Measurements from ENCODE around the gene BLTP2.
A peak's percentile ranks its signal among the peaks of the same experiment; 100 is the strongest.
"Not testable (repeated sequence)": the region's sequence is repeated elsewhere in the genome, so short reads cannot be mapped to it uniquely, and the experiment has no call there.

BLTP2 gene

GRCh38 chr17:28645576-28645939 lies 600 bp upstream of the BLTP2 start:
- DNase-seq, result no peak

GRCh38 chr17:28643983-28644786 lies 773 bp downstream of the BLTP2 start:
- DNase-seq, result no peak

- no peak for DNase-seq
Measured at GRCh38 chr17:28641579-28641978, 3.4 kb downstream of the BLTP2 start.

GRCh38 chr17:28635506-28635905 lies 9.5 kb downstream of the BLTP2 start:
- DNase-seq, result no peak

GRCh38 chr17:28634206-28634865 lies 10.6 kb downstream of the BLTP2 start:
- no peak for DNase-seq

- no peak for DNase-seq
Measured at GRCh38 chr17:28626818-28627217, 18.1 kb downstream of the BLTP2 start.

- DNase-seq, result no peak
Measured at GRCh38 chr17:28624148-28624547, 20.8 kb downstream of the BLTP2 start.

- no peak for DNase-seq
Measured at GRCh38 chr17:28623696-28624095, 21.3 kb downstream of the BLTP2 start.

GRCh38 chr17:28622186-28622585 lies 22.8 kb downstream of the BLTP2 start:
- DNase-seq, result no peak

GRCh38 chr17:28620010-28620409 lies 24.9 kb downstream of the BLTP2 start:
- DNase-seq, result no peak

GRCh38 chr17:28618464-28618863 lies 26.5 kb downstream of the BLTP2 start:
- DNase-seq, result no peak

- no peak for DNase-seq
Measured at GRCh38 chr17:28616281-28616680, 28.7 kb downstream of the BLTP2 start.

- DNase-seq, result no peak
Measured at GRCh38 chr17:28615260-28615940, 29.6 kb downstream of the BLTP2 start.

- DNase-seq, result no peak
Measured at GRCh38 chr17:28613931-28614381, 31.0 kb downstream of the BLTP2 start, which contains the start of gene RSKR. RSKR (minus strand) TSS chr17:28614185; CDS start chr17:28614161, 24 bp downstream.

GRCh38 chr17:28612936-28613872 lies 31.8 kb downstream of the BLTP2 start:
- no peak for DNase-seq

GRCh38 chr17:28612531-28612930 lies 32.4 kb downstream of the BLTP2 start:
- no peak for DNase-seq

GRCh38 chr17:28610376-28610775 lies 34.6 kb downstream of the BLTP2 start:
- DNase-seq, result no peak

GRCh38 chr17:28604031-28604430 lies 40.9 kb downstream of the BLTP2 start:
- not testable (repeated sequence) for DNase-seq

GRCh38 chr17:28599311-28600184 lies 45.4 kb downstream of the BLTP2 start:
- DNase-seq, result no peak

GRCh38 chr17:28598799-28599310 lies 46.1 kb downstream of the BLTP2 start, which contains the start of gene SPAG5:
SPAG5 (minus strand) TSS chr17:28599025; CDS start chr17:28598946, 79 bp downstream.
- peak; percentile 88 for DNase-seq

- DNase-seq, result no peak
Measured at GRCh38 chr17:28598389-28598788, 46.6 kb downstream of the BLTP2 start.

Measured in NCI-H226 (cell line).